ENCODE results near the gene ARFGAP3. TPM values are rescaled to one million over a fixed set of nuclear protein-coding genes. Genes with fewer than 3 reads are reported as not detected.

The ARFGAP3 gene
- total and polyA plus RNA-seq, 4 donors: 25.8 to 42.9 (median 42.3) TPM

GRCh38 chr22:42893371-42894150 lies 36.5 kb upstream of the ARFGAP3 start:
- Histone ChIP-seq H3K27me3 (ENCODE audit: control insufficient read depth in 3 of 3, insufficient read depth in 3 of 3, low read length in 2 of 3) (no peaks in the 10 kb centered on the region), H3K36me3 (ENCODE audit: control insufficient read depth in 4 of 4, insufficient read depth in 4 of 4, low read length in 4 of 4) (peaks cover 2 to 17% (median 10%) of the 10 kb centered on the region in 4 donors), H3K9ac (ENCODE audit: insufficient read depth in 1 of 2, low read length in 2 of 2) (no peak overlapping the region), H3K4me1 (ENCODE audit: control insufficient read depth in 5 of 5, insufficient read depth in 5 of 5, low read length in 5 of 5) (peaks cover 0 to 31% (median 4%) of the 10 kb centered on the region in 5 donors), H3K9me3 (ENCODE audit: control insufficient read depth in 4 of 4, insufficient read depth in 3 of 4, low read length in 3 of 4) (no peaks in the 10 kb centered on the region), H3K27ac (ENCODE audit: low read depth in 1 of 2, low read length in 1 of 2) (peak overlapping the region in 1 of 2 donors; percentile 76), H3K4me3 (no peak overlapping the region)
- WGBS, 2 donors: 86 to 91% methylated on average over 25 of the region's 25 CpGs
- TF ChIP-seq CTCF (IDR thresholded peaks at IDR 0.05; ENCODE audit: control extremely low read depth, extremely low read depth): no peak
- no peak for DNase-seq
- ATAC-seq (ENCODE audit: insufficient read depth, low FRiP score): no peak

GRCh38 chr22:42892571-42893316 lies 35.7 kb upstream of the ARFGAP3 start:
- TF ChIP-seq CTCF (IDR thresholded peaks at IDR 0.05; ENCODE audit: control extremely low read depth, extremely low read depth): no peak
- Histone ChIP-seq H3K27ac (ENCODE audit: low read depth in 1 of 2, low read length in 1 of 2) (peak overlapping the region; percentile 11 to 76), H3K4me3 (no peak overlapping the region), H3K9ac (ENCODE audit: insufficient read depth in 1 of 2, low read length in 2 of 2) (no peak overlapping the region), H3K36me3 (ENCODE audit: control insufficient read depth in 4 of 4, insufficient read depth in 4 of 4, low read length in 4 of 4) (peaks cover 6 to 23% (median 14%) of the 10 kb centered on the region in 4 donors), H3K9me3 (ENCODE audit: control insufficient read depth in 4 of 4, insufficient read depth in 3 of 4, low read length in 3 of 4) (no peaks in the 10 kb centered on the region), H3K4me1 (ENCODE audit: control insufficient read depth in 5 of 5, insufficient read depth in 5 of 5, low read length in 5 of 5) (peaks cover 0 to 36% (median 4%) of the 10 kb centered on the region in 5 donors), H3K27me3 (ENCODE audit: control insufficient read depth in 3 of 3, insufficient read depth in 3 of 3, low read length in 2 of 3) (no peaks in the 10 kb centered on the region)
- ATAC-seq (ENCODE audit: insufficient read depth, low FRiP score) (no peak), DNase-seq (no peak)
- WGBS, 2 donors: 36 to 53% methylated on average over 10 of the region's 10 CpGs

DNA sequence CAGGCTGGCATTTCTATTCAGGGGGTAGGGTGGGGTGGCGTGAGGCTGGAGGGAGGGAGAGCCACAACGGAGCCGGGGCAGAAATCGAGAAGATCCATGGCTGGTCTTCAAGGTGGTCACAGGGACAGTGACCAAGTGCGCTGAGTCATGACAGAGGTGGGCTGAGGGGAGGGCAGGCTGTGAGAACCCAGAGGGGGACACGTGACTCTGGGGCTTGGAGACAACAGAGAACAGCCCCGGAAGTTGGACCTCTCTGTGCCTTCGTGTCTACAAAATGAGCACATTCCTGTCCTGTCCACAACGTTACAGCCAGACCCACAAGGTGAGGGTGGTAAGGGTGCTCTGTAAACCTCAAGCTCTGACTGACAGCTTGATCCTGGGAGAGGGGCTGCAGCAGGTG lies 35.1 kb upstream of the ARFGAP3 start:
- no peaks in the 10 kb centered on the region for H3K27me3 ChIP-seq (ENCODE audit: control insufficient read depth in 3 of 3, insufficient read depth in 3 of 3, low read length in 2 of 3)
- 35 to 58% methylated on average over 9 of the region's 9 CpGs for WGBS, 2 donors
- peaks cover 0 to 37% (median 8%) of the 10 kb centered on the region in 5 donors for H3K4me1 ChIP-seq (ENCODE audit: control insufficient read depth in 5 of 5, insufficient read depth in 5 of 5, low read length in 5 of 5)
- H3K9me3 ChIP-seq (ENCODE audit: control insufficient read depth in 4 of 4, insufficient read depth in 3 of 4, low read length in 3 of 4): no peaks in the 10 kb centered on the region
- DNase-seq: no peak
- peak overlapping the region; percentile 11 to 76 for H3K27ac ChIP-seq (ENCODE audit: low read depth in 1 of 2, low read length in 1 of 2)
- H3K9ac ChIP-seq (ENCODE audit: insufficient read depth in 1 of 2, low read length in 2 of 2): no peak overlapping the region
- no peak overlapping the region for H3K4me3 ChIP-seq
- ATAC-seq (ENCODE audit: insufficient read depth, low FRiP score): no peak
- no peak for TF ChIP-seq CTCF (IDR thresholded peaks at IDR 0.05; ENCODE audit: control extremely low read depth, extremely low read depth)
- peaks cover 6 to 24% (median 15%) of the 10 kb centered on the region in 4 donors for H3K36me3 ChIP-seq (ENCODE audit: control insufficient read depth in 4 of 4, insufficient read depth in 4 of 4, low read length in 4 of 4)

Data from lung (tissue), 12 donors.